Measurements from ENCODE around the gene RFC2.

GRCh38 chr7:74236284-74236683, 17.9 kb downstream of the RFC2 start:
- TF ChIP-seq REST (tag by site-specific recombination; IDR thresholded peaks at IDR 0.05), result no peak
- no peak for TF ChIP-seq YY1 (tag by site-specific recombination; IDR thresholded peaks at IDR 0.05)
- TF ChIP-seq CTCF (tag by site-specific recombination; IDR thresholded peaks at IDR 0.05), result no peak
- no peak for TF ChIP-seq ZNF221 (tag by site-specific recombination; IDR thresholded peaks at IDR 0.05; ENCODE audit: borderline replicate concordance)
- TF ChIP-seq ZNF776 (tag by site-specific recombination; IDR thresholded peaks at IDR 0.05; ENCODE audit: borderline replicate concordance), result no peak
- no peak for TF ChIP-seq ZNF792 (tag by site-specific recombination; IDR thresholded peaks at IDR 0.05)
- TF ChIP-seq ZBTB7A (tag by site-specific recombination; IDR thresholded peaks at IDR 0.05; ENCODE audit: low read depth), result no peak
- TF ChIP-seq RBAK (tag by site-specific recombination; IDR thresholded peaks at IDR 0.05), result no peak
- no peak for TF ChIP-seq KLF1 (tag by site-specific recombination; IDR thresholded peaks at IDR 0.05)
- no peak for TF ChIP-seq ZNF704 (tag by site-specific recombination; IDR thresholded peaks at IDR 0.05)
